IPS DF 19.7 (cell line): ENCODE data around the gene MYH7.
"Not testable (repeated sequence)": the region's sequence is repeated elsewhere in the genome, so short reads cannot be mapped to it uniquely, and the experiment has no call there.

Experiments
- DNase-seq: peaks from one replicate; pipeline ENCODE4 v3.0.0-alpha.2; 2013; ENCODE audit warnings: low read depth, low spot score

Gene MYH7

GRCh38 chr14:23407516-23408306 is 27.7 kb downstream of the MYH7 start, which contains the start of gene MYH6:
Gene MYH6 (minus strand): TSS chr14:23408273. CDS start chr14:23407223, 1,050 bp downstream.
- DNase-seq: no peak

- DNase-seq: no peak
Measured at GRCh38 chr14:23406725-23407355, 28.6 kb downstream of the MYH7 start.

- DNase-seq: no peak
Measured at GRCh38 chr14:23406244-23406643, 29.2 kb downstream of the MYH7 start.

GRCh38 chr14:23405516-23406025 is 29.9 kb downstream of the MYH7 start:
- no peak for DNase-seq

GRCh38 chr14:23405096-23405495 is 30.4 kb downstream of the MYH7 start:
- DNase-seq: no peak

- DNase-seq: no peak
Measured at GRCh38 chr14:23404331-23404900, 31.0 kb downstream of the MYH7 start.

GRCh38 chr14:23403908-23404307 is 31.6 kb downstream of the MYH7 start:
- no peak for DNase-seq

GRCh38 chr14:23403139-23403438 is 32.4 kb downstream of the MYH7 start:
- no peak for DNase-seq

- no peak for DNase-seq
Measured at GRCh38 chr14:23402296-23403138, 32.9 kb downstream of the MYH7 start.

GRCh38 chr14:23401291-23401690 is 34.2 kb downstream of the MYH7 start:
- DNase-seq: no peak

- not testable (repeated sequence) for DNase-seq
Measured at GRCh38 chr14:23400496-23401149, 34.8 kb downstream of the MYH7 start.

GRCh38 chr14:23399591-23399990 is 35.9 kb downstream of the MYH7 start:
- no peak for DNase-seq

- DNase-seq: no peak
Measured at GRCh38 chr14:23399136-23399535, 36.3 kb downstream of the MYH7 start.

GRCh38 chr14:23398348-23398747 is 37.1 kb downstream of the MYH7 start:
- no peak for DNase-seq

- no peak for DNase-seq
Measured at GRCh38 chr14:23396781-23397407, 38.6 kb downstream of the MYH7 start.

- no peak for DNase-seq
Measured at GRCh38 chr14:23396126-23396525, 39.3 kb downstream of the MYH7 start.

- no peak for DNase-seq
Measured at GRCh38 chr14:23392613-23393012, 42.8 kb downstream of the MYH7 start.

- DNase-seq: not testable (repeated sequence)
Measured at GRCh38 chr14:23389871-23390270, 45.6 kb downstream of the MYH7 start.

- DNase-seq: no peak
Measured at GRCh38 chr14:23389396-23389795, 46.1 kb downstream of the MYH7 start.

- no peak for DNase-seq
Measured at GRCh38 chr14:23388996-23389395, 46.5 kb downstream of the MYH7 start.
